ENCODE results near the gene CTXN1. TPM values are rescaled to one million over a fixed set of nuclear protein-coding genes. Genes with fewer than 3 reads are reported as not detected.
A peak's percentile ranks its signal among the peaks of the same experiment; 100 is the strongest.
"Not testable (repeated sequence)": the region's sequence is repeated elsewhere in the genome, so short reads cannot be mapped to it uniquely, and the experiment has no call there.

The CTXN1 gene
- total RNA-seq, 2 donors from 2014 or later, result 5.9 to 11.7 TPM

DNA sequence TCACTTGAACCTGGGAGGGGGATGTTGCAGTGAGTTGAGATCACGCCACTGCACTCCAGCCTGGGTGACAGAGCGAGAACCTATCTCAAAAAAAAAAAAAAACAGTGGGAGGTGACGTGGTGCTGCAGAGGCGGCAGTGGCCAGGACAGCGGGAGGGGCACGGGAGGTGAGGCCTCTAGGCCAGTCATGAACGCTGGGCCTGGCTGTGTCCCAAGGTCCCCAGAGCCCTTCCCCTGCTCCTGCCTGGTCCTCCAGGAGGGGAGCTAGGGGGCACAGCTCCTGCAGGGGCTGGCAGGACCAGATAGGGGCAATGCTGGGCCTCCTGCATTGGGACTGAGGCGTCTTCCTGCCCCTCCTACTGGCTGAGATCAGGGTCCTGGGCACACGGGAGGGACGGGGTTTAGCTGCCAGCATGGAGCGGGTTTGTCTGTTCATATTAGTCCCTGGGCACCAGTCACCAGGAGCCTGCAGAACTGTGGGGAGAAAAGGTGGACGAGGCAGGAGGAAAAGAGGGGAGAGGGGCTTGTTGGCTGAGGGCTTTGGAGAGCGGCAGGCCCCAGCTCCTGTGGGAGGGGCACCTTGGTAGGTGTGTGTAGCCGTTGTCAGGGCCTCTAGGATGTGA is 17.7 kb downstream of the CTXN1 start:
- no peak for DNase-seq (ENCODE audit: low spot score)
- intact Hi-C loops (cut with DNase I), result no loop called here

GRCh38 chr19:7907544-7907943 is 18.4 kb downstream of the CTXN1 start:
- no peak for DNase-seq (ENCODE audit: low spot score)
- intact Hi-C loops (cut with DNase I), result no loop called here

GRCh38 chr19:7907122-7907521 is 18.8 kb downstream of the CTXN1 start:
- no peak for DNase-seq (ENCODE audit: low spot score)
- intact Hi-C loops (cut with DNase I), result no loop called here

DNA sequence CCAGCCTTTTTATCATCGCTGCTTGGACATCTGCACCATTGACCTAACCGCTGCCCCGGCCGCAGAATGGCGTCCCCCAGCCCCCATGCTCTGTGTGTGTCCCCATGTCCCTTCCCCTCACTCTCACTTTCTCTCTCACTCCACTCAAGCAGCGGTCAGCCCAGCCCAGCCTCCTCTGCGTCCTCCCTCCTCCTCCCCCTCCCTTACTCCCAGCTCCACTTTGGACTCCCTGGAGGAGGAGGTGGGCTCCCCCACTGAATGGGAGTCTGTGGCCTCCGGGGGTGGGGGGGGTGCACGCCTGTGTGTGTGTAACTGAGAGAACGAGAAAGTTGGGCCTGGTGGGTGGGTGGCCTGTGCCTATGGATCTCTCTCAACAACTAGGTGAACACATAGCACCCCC is 20.1 kb downstream of the CTXN1 start:
- intact Hi-C loops (cut with DNase I), result no loop called here

DNA sequence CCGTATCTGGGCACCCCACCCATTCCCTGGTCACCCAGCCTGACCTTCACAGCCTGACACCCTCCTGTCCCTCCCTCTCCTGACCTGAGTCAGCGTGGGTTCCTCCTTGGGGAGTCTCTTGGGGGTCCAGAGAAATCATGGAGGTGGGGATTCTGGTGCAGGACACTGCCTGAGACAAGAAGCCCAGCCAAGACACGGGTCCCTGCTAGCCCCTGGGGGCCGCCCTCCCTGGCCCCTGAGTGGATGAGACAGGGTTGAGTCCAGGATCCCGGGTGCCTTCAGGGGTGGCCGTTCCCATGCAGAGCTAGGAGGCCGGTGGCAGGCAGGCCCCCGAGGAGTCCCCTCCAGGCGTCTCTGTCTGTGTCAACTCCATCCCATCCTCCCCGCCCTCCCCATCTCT is 20.7 kb downstream of the CTXN1 start:
- DNase-seq (ENCODE audit: low spot score), result no peak
- intact Hi-C loops (cut with DNase I), result no loop called here

More for the DNA sequence above, 20.1 kb downstream of the CTXN1 start:
- no peak for DNase-seq (ENCODE audit: low spot score)

- intact Hi-C loops (cut with DNase I), result no loop called here
- no peak for DNase-seq (ENCODE audit: low spot score)
These were observed 21.6 kb downstream of the CTXN1 start for GRCh38 chr19:7904074-7905020.

GRCh38 chr19:7903244-7904073 is 22.5 kb downstream of the CTXN1 start, which contains the start of gene MAP2K7:
Gene MAP2K7, plus strand, starts transcription at chr19:7903877. Its CDS starts 68 bp downstream, at chr19:7903945.
- DNase-seq (ENCODE audit: low spot score), result peak; percentile 100
- intact Hi-C loops (cut with DNase I), result no loop called here

DNA sequence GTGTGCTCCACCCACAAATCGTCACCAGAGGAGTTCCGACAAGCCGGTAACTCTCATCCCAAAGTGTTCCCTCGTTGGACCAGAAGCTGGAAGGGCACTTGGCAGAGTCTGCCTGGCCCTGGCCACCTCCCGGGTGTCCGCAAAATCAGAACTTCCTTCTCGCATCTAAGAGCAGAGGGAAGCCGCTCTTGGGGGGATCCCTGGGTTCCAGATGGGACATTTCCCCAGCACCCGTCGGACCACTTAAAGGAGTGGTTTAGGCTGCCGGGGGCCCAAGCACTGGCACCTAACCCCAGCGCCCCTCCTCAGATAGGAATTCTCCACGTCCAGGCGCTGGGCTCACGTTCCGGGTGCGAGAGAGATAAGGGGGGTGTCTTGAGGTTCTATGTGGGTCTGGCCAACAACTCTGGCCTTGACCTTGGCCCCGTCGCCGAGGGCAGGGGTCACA is 23.1 kb downstream of the CTXN1 start:
- no peak for DNase-seq (ENCODE audit: low spot score)
- intact Hi-C loops (cut with DNase I), result no loop called here

GRCh38 chr19:7901337-7901736 is 24.6 kb downstream of the CTXN1 start:
- DNase-seq (ENCODE audit: low spot score), result no peak
- intact Hi-C loops (cut with DNase I), result no loop called here

- intact Hi-C loops (cut with DNase I), result no loop called here
- DNase-seq (ENCODE audit: low spot score), result no peak
These were observed 25.0 kb downstream of the CTXN1 start for GRCh38 chr19:7900931-7901330.

GRCh38 chr19:7900401-7900870 is 25.5 kb downstream of the CTXN1 start:
- intact Hi-C loops (cut with DNase I), result no loop called here
- DNase-seq (ENCODE audit: low spot score), result peak; percentile 70

DNA sequence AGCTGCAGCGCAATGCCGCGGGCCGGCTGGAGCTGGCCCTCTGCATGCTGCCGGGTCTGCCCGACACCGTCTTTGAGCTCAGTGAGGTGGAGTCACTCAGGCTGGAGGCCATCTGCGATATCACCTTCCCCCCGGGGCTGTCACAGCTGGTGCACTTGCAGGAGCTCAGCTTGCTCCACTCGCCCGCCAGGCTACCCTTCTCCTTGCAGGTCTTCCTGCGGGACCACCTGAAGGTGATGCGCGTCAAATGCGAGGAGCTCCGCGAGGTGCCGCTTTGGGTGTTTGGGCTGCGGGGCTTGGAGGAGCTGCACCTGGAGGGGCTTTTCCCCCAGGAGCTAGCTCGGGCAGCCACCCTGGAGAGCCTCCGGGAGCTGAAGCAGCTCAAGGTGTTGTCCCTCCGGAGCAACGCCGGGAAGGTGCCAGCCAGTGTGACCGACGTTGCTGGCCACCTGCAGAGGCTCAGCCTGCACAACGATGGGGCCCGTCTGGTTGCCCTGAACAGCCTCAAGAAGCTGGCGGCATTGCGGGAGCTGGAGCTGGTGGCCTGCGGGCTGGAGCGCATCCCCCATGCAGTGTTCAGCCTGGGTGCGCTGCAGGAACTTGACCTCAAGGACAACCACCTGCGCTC is 26.1 kb downstream of the CTXN1 start:
- intact Hi-C loops (cut with DNase I), result no loop called here
- peak; percentile 77 for DNase-seq (ENCODE audit: low spot score)

DNA sequence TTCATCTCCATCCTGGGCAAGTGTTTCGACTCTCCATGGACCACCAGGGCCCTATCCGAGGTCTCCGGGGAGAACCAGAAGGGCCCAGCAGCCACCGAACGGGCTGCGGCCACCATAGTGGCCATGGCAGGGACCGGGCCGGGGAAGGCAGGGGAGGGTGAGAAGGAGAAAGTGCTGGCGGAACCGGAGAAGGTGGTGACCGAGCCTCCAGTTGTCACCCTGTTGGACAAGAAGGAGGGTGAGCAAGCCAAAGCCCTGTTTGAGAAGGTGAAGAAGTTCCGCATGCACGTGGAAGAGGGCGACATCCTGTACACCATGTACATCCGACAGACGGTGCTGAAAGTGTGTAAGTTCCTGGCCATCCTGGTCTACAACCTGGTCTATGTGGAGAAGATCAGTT is 27.0 kb downstream of the CTXN1 start:
- DNase-seq (ENCODE audit: low spot score), result no peak
- intact Hi-C loops (cut with DNase I), result no loop called here

DNA sequence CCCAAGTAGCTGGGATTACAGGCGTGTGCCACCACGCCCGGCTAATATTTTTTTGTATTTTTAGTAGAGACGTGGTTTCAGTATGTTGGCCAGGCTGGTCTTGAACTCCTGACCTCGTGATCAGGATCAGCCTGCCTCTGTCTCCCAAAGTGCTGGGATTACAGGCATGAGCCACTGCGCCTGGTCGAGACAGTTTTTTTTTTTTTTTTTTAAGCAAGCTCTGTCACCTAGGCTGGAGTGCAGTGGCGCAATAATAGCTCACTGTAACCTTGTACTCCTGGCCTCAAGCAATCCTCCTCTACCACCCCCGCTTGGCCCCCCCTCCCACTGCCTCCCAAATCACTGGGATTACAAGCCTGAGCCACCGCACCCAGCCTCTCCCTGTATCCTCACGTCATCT is 28.6 kb downstream of the CTXN1 start:
- DNase-seq (ENCODE audit: low spot score), result no peak
- intact Hi-C loops (cut with DNase I), result no loop called here

DNA sequence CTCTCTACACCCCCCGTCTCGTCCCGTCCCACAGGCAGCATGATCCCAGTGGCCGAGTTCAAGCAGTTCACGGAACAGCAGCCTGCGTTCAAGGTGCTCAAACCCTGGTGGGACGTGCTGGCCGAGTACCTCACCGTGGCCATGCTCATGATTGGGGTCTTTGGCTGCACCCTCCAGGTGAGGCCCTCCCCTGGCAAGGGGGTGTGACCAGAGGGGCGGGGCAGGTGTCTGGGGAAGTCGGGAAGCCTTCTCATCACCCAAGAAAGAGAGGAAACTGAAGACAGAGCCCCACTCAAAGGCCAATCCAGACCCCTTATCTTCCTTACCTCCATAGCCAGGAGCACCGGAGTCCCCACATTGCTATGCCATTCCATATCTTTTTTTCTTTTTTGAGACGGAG is 30.4 kb downstream of the CTXN1 start:
- intact Hi-C loops (cut with DNase I), result no loop called here
- no peak for DNase-seq (ENCODE audit: low spot score)

DNA sequence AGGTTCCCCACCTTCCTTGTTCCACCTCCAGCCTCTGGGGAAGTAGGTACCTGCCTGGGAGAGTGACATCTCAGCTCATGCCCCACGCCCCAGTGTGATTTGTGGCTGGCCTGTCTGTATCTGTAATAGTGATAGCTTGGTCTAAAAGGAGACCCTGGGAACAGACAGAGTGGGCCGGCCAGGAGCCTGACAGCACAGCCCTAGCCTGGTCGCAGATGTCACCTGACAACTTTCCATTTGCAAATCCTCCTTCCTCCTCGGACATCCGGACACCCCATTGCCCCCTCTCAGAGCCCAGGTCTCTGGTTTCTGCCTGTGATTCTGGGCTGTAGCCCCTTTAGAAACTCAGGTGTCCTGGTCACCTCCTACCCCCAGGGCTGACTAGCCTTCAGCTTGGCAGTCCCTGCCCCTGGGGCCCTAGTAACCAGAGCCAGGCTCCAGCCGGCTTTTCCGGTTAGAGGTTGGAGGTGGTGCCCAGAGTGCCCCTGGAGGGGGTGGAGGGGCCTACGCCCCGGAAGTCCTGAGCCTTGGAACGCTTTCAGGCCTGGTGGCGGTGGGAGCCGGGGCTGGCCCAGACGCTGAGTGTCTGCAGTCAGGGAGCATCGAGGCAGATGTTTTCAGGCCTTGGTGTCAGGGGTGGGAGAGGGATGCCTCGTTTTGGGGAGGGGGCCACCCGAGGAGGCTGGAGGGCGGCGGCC is 31.2 kb downstream of the CTXN1 start:
- intact Hi-C loops (cut with DNase I), result no loop called here
- DNase-seq (ENCODE audit: low spot score), result no peak

GRCh38 chr19:7893362-7894101 is 32.4 kb downstream of the CTXN1 start:
- intact Hi-C loops (cut with DNase I); DNase-seq (ENCODE audit: low spot score): not testable (repeated sequence)

- no peak for DNase-seq (ENCODE audit: low spot score)
- intact Hi-C loops (cut with DNase I), result no loop called here
These were observed 37.1 kb downstream of the CTXN1 start for GRCh38 chr19:7888826-7889217.
